Right lobe of liver (tissue), 4 donors: ENCODE results near the gene CLDN4.

ENCODE experiments used
- CTCF ChIP-seq, 4 donors: fragments of 200-600 bp in 3 of 4; fragments of 450-650 bp in 1 of 4; IDR thresholded peaks; one replicate each; pipeline versions ENCODE4 v1.5.1 to v1.8.0; 2016 to 2022; ENCODE audit warnings: antibody characterized with exemption in 4 of 4, mild to moderate bottlenecking in 2 of 4
- POLR2A ChIP-seq: fragments of 450-650 bp; IDR thresholded peaks from one replicate; pipeline ENCODE4 v1.6.1; 2017; ENCODE audit warnings: antibody characterized with exemption, mild to moderate bottlenecking
- donor health status: DM: no; HTN: no; CAD: no.
- donor health status: DM: no; HTN: no; CAD: no.
- donor health status: DM: no; HTN: yes; CAD: no.

GRCh38 chr7:73847941-73848723 is 17.3 kb downstream of the CLDN4 start:
- TF ChIP-seq POLR2A (no peak), CTCF (IDR thresholded peaks at IDR 0.05) (no peak)
